Uterus (tissue), 2 donors: ENCODE results near the gene KLHL24.

Experiments
- POLR2A ChIP-seq, 2 donors: fragments of 450-650 bp; IDR thresholded peaks; one replicate each; pipeline ENCODE4 v1.6.1; 2016; ENCODE audit warnings: antibody characterized with exemption in 2 of 2, mild to moderate bottlenecking in 1 of 2, moderate library complexity in 1 of 2
- TF ChIP-seq, protein P1 (sequence below), 4 experiments: fragments of 200-600 bp in 2 of 4; fragments of 450-650 bp in 2 of 4; sonication (generic) in 2 of 4; IDR thresholded peaks; one replicate each; pipeline ENCODE4 v1.5.1; 2016 to 2019; ENCODE audit warnings: antibody characterized with exemption in 4 of 4, mild to moderate bottlenecking in 2 of 4, moderate library complexity in 1 of 4

DNA sequence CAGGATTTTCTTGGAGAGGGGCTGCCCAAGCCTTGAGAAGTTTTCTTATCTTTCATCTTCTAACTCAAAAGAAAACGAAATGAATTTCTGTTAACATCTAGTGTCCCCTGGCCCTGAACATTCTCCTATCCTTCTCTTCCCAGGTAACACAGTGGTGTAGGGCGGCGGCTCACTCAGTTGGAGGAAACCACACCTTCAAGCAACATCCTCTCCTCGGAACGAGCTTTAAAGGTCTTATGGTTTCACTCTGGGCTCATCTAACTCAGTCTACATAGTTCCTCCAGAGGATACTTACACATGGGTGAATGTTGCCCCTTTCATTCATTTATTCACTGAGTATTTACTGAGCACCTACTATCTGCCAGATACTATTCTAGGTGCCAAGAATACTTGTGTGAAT lies 48.9 kb upstream of the KLHL24 start:
- TF ChIP-seq, protein P1, sequence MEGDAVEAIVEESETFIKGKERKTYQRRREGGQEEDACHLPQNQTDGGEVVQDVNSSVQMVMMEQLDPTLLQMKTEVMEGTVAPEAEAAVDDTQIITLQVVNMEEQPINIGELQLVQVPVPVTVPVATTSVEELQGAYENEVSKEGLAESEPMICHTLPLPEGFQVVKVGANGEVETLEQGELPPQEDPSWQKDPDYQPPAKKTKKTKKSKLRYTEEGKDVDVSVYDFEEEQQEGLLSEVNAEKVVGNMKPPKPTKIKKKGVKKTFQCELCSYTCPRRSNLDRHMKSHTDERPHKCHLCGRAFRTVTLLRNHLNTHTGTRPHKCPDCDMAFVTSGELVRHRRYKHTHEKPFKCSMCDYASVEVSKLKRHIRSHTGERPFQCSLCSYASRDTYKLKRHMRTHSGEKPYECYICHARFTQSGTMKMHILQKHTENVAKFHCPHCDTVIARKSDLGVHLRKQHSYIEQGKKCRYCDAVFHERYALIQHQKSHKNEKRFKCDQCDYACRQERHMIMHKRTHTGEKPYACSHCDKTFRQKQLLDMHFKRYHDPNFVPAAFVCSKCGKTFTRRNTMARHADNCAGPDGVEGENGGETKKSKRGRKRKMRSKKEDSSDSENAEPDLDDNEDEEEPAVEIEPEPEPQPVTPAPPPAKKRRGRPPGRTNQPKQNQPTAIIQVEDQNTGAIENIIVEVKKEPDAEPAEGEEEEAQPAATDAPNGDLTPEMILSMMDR (IDR thresholded peaks at IDR 0.05): no peak
- TF ChIP-seq POLR2A (IDR thresholded peaks at IDR 0.05): no peak
